Tibial nerve (tissue), 4 donors: Measurements from ENCODE around the gene MYRFL.

Experiments
- CTCF ChIP-seq, 5 experiments: fragments of 200-600 bp in 3 of 5; fragments of 450-650 bp in 2 of 5; sonication (generic) in 3 of 5; IDR thresholded peaks; one replicate each; pipeline ENCODE4 v1.5.1; 2016 to 2019; ENCODE audit warnings: antibody characterized with exemption in 5 of 5, mild to moderate bottlenecking in 3 of 5, moderate library complexity in 2 of 5
- EP300 ChIP-seq, 2 donors: sonication (generic); formaldehyde crosslinking; IDR thresholded peaks; one replicate each; pipeline ENCODE4 v1.6.1; 2017; ENCODE audit warnings: antibody characterized with exemption in 2 of 2, mild to moderate bottlenecking in 1 of 2
- POLR2A ChIP-seq, 2 donors: fragments of 450-650 bp; IDR thresholded peaks; one replicate each; pipeline ENCODE4 v1.6.1; 2017; ENCODE audit warnings: antibody characterized with exemption in 2 of 2, mild to moderate bottlenecking in 2 of 2, moderate library complexity in 2 of 2

GRCh38 chr12:69948851-69949250, 123.8 kb downstream of the MYRFL start:
- TF ChIP-seq CTCF (IDR thresholded peaks at IDR 0.05) (no peak), POLR2A (IDR thresholded peaks at IDR 0.05) (no peak), EP300 (IDR thresholded peaks at IDR 0.05) (no peak)
